Cardiac fibroblast (primary cell): ENCODE data around the gene FLACC1.

Source experiments
- DNase-seq, 2 donors: peaks; one replicate each; pipeline versions ENCODE4 v3.0.0 to v3.0.0-alpha.2; 2010; ENCODE audit warnings: low read depth in 2 of 2
- H3K4me3 ChIP-seq, 2 donors: replicated peaks in 1 of 2; 1 replicate in 1 of 2; 2 replicates in 1 of 2; pipeline ENCODE4 v1.5.1; 2011; ENCODE audit warnings: low read depth in 2 of 2, low read length in 2 of 2, mild to moderate bottlenecking in 2 of 2, moderate library complexity in 1 of 2
- TF ChIP-seq, protein P1 (sequence below): IDR thresholded peaks from one replicate; pipeline ENCODE4 v1.5.1; 2011; ENCODE audit warnings: low read depth, mild to moderate bottlenecking, low read length, inconsistent platforms

FLACC1 gene

DNA sequence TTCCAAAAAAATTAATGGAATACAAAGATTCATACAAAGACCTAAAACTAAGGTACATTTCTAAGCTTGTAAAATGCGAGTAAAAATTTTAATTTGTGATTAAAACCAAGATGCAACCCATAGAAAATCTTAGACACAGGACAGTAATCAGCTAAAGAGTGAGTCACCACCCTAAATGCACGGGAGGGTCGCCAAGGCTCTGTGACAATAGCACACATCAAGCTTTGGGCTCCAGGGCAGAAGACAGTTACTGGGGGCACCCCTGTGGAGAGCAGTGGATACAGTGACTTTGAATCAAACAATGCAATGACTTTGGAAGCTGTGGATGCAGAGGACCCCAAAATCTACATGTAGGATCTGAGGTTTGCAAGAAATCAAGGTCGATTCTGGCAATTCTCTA lies 7.5 kb downstream of the FLACC1 start:
- no peak overlapping the region for H3K4me3 ChIP-seq
- TF ChIP-seq, protein P1, sequence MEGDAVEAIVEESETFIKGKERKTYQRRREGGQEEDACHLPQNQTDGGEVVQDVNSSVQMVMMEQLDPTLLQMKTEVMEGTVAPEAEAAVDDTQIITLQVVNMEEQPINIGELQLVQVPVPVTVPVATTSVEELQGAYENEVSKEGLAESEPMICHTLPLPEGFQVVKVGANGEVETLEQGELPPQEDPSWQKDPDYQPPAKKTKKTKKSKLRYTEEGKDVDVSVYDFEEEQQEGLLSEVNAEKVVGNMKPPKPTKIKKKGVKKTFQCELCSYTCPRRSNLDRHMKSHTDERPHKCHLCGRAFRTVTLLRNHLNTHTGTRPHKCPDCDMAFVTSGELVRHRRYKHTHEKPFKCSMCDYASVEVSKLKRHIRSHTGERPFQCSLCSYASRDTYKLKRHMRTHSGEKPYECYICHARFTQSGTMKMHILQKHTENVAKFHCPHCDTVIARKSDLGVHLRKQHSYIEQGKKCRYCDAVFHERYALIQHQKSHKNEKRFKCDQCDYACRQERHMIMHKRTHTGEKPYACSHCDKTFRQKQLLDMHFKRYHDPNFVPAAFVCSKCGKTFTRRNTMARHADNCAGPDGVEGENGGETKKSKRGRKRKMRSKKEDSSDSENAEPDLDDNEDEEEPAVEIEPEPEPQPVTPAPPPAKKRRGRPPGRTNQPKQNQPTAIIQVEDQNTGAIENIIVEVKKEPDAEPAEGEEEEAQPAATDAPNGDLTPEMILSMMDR: no peak
- DNase-seq: no peak

DNA sequence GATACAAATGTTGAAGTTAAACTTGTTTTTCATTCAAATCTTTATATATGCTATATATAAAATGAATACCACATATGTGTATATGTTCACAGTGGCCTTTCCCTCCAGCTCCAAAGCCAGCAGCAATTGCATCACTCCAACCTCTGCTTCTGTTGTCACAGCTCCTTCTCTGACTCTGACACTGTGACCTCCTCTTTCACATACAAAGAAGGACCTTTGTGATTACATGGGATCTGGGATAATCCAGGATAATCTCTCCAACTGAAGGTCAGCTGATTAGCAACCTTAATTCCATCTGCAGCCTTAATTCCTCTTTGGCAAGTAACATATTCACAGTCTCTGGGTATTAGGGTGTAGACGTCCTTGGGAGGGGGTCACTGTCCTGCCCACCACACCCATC lies 8.4 kb downstream of the FLACC1 start:
- TF ChIP-seq, protein P1: no peak
- no peak overlapping the region for H3K4me3 ChIP-seq
- DNase-seq: no peak

GRCh38 chr2:201347138-201347537 lies 10.0 kb downstream of the FLACC1 start:
- TF ChIP-seq, protein P1: no peak
- H3K4me3 ChIP-seq: no peak overlapping the region
- no peak for DNase-seq

DNA sequence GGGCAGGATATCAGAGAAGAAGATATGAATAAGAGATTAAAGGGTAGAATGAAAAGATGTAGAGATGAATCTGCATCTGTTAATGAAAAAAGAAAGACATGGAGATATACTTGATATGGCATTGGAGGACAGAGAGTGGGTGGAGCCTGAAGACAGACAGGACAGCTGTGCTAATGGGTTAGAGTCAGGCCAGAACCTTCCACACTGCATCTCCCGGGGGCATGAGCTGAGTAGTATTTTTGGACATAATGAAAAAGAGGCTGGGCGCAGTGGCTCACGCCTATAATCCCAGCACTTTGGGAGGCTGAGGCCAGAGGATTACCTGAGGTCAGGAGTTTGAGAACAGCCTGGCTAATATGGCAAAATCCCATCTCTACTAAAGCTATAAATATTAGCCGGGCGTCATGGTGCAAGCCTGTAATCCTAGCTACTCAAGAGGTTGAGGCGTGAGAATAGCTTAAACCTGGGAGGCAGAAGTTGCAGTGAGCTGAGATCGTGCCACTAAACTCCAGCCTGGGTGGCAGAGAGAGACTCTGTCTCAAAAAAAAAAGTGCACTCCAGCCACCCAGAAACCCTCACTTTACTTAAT lies 11.4 kb downstream of the FLACC1 start:
- no peak for DNase-seq
- TF ChIP-seq, protein P1: no peak
- H3K4me3 ChIP-seq: no peak overlapping the region

- no peak overlapping the region for H3K4me3 ChIP-seq
- TF ChIP-seq, protein P1: no peak
- DNase-seq: no peak
These were observed 12.3 kb downstream of the FLACC1 start for GRCh38 chr2:201344663-201345366.

DNA sequence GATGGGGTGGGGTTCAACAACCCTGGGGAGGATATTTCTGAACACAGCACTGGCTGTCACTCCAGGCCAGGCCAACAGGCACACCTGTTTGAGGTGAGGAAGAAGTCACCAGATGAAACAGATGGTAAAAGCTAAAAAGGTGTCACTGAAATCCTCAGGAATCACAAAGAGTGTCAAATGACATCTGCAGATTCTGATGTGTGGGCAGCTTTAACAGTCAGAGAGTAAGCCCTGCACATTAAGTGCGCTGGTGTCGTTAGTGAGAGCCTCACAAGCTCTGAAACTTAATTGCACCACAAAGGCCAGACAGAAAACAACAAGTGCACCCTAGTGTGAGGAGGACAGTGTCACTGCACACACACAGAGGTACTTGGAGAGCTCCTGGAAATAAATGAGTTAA lies 13.6 kb downstream of the FLACC1 start:
- H3K4me3 ChIP-seq: no peak overlapping the region
- TF ChIP-seq, protein P1: no peak
- DNase-seq: no peak
